Activated T-helper 2 cell treated with anti-CD3 and anti-CD28 coated beads, Interferon-gamma antibody, Interleukin-2, Interleukin-4, amounts not matched to agents 10 μg/mL and 5 μg/mL and 100 μg/mL, durations not matched to agents 14 hours and 24 hours and 36 hours (primary cell): ENCODE data around the gene STAT3. TPM values are rescaled to one million over a fixed set of nuclear protein-coding genes. Genes with fewer than 3 reads are reported as not detected.

Experiments used
- DNase-seq: peaks from one replicate; pipeline ENCODE4 v3.0.0; 2021; ENCODE audit warnings: low spot score
- H3K27ac Mint-ChIP-seq: one replicate; pipeline ENCODE4 v1.8.0; 2021; ENCODE audit warnings: mixed read lengths
- H3K27me3 Mint-ChIP-seq: one replicate; pipeline ENCODE4 v1.8.0; 2021; ENCODE audit warnings: low read depth, mixed read lengths
- H3K36me3 Mint-ChIP-seq: one replicate; pipeline ENCODE4 v1.8.0; 2021; ENCODE audit warnings: low read depth, mixed read lengths
- H3K4me1 Mint-ChIP-seq: one replicate; pipeline ENCODE4 v1.8.0; 2021; ENCODE audit warnings: low read depth, mixed read lengths
- H3K4me3 Mint-ChIP-seq: one replicate; pipeline ENCODE4 v1.8.0; 2021; ENCODE audit warnings: low read depth, mild to moderate bottlenecking, moderate library complexity, mixed read lengths
- H3K9me3 Mint-ChIP-seq: one replicate; pipeline ENCODE4 v1.8.0; 2021; ENCODE audit warnings: mixed read lengths
- intact Hi-C: fragments of 100-400 bp; cut with micrococcal nuclease; formaldehyde crosslinking; loops from one replicate; pipeline ENCODE4 v1.15.1; 2023
- total RNA-seq: library from RNA; stranded (reverse); gene quantifications from 2 replicates; pipeline ENCODE4 v1.2.3, GENCODE V29; 2022

The STAT3 gene
- total RNA-seq, 1 donor from 2014 or later: 250 TPM

DNA sequence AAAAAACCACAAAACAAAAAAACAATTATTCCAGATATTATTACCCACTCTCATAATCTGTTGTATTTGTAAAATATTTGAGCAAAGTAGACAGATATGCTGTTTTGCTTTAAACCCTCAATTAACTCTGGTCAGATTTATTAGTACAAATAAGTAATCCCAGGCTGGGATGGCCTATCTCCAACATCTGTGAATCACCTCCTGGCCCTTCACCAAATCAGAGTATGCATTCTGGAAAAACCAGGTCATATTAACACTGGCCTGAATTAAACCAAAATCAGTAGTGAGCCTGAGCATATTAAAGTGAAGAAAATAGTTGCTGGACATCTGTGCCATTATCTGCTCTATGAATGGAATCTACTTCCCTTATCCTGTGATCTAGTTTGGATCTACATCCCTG, 41.0 kb downstream of the STAT3 start:
- Mint-ChIP-seq H3K4me3 (no peak overlapping the region), H3K36me3 (peaks cover 68% of the 10 kb centered on the region), H3K9me3 (no peaks in the 10 kb centered on the region), H3K27ac (peak overlapping the region; percentile 34), H3K4me1 (peaks cover 46% of the 10 kb centered on the region), H3K27me3 (no peaks in the 10 kb centered on the region)
- intact Hi-C loops: no loop called here
- no peak for DNase-seq

DNA sequence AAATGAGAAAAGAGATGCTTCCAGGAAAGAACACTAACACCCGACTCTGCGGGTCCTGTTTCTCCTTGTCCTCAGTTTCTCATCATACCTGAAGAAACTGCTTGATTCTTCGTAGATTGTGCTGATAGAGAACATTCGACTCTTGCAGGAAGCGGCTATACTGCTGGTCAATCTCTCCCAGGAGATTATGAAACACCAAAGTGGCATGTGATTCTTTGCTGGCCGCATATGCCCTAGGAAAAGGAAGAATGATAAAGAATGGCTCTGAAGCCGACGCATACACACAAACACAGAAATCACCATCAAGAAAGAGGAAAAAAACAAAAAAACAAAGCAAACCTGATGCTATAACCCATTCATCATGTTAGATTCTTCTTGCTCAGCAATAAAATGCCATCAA, 41.8 kb downstream of the STAT3 start:
- Mint-ChIP-seq H3K4me1 (peaks cover 51% of the 10 kb centered on the region), H3K27ac (no peak overlapping the region), H3K9me3 (no peaks in the 10 kb centered on the region), H3K4me3 (no peak overlapping the region), H3K36me3 (peaks cover 73% of the 10 kb centered on the region), H3K27me3 (no peaks in the 10 kb centered on the region)
- DNase-seq: no peak
- intact Hi-C loops: no loop called here

DNA sequence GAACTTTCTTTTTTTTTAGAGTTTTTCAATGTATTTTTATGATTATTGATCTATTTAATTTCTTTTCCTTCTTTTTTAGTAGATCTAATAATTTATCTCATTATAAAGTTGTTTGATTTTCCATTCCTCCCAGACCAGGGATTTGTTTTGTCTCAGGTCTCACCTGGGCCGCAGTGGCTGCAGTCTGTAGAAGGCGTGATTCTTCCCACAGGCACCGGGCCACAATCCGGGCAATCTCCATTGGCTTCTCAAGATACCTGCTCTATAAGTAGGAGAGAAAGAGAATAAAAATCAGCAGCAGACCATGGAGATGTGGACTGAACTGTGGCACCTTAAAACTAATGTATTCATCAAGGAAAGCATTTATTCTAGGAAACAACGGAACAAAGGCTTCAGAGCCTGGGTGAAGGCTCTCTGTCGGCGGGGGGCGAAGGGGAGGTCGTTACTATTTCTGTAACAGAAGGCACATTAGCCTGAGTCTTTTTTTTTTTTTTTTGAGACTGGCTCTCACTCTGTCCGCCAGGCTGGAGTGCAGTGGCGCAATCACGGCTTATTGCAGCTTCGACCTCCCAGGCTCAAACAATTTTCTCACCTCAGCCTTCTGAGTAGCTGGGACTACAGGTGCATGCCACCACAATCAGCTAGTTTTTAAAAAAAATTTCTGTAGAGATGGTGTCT, 42.7 kb downstream of the STAT3 start:
- no peak for DNase-seq
- Mint-ChIP-seq H3K36me3 (peaks cover 83% of the 10 kb centered on the region), H3K9me3 (no peaks in the 10 kb centered on the region), H3K4me1 (peaks cover 59% of the 10 kb centered on the region), H3K27me3 (no peaks in the 10 kb centered on the region), H3K4me3 (no peak overlapping the region), H3K27ac (peak overlapping the region; percentile 13)
- intact Hi-C loops: no loop called here

DNA sequence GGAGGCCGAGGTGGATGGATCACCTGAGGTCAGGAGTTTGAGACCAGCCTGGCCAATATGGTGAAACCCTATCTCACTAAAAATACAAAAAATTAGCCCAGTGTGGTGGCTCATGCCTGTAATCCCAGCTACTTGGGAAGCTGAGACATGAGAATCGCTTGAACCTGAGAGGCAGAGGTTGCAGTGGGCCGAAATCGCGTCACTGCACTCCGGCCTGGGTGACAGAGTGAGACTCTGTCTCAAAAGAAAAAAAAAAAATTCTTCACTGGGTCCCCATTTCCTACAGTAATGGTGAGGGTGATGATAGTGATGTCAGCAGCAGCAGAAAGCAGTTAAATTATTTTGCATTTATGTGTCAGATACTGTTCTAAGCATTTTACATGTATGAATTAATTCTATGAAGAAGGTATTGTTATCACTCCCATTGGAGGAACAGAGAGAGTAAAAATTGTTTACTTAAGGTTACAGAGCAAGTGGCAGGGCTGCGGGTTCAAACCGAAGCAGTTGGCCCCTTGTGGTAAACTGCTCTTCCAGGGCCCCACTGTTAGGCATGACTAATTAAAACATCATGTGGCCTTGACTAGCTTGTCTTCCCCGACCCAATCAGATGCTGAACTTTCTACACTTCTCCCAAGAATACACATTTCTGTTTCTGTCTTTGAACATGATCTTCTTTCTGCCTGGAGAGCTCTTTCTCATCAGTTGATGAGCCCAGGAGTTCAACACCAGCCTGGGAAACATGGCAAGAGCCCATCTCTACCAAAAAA, 45.8 kb downstream of the STAT3 start:
- no peaks in the 10 kb centered on the region for H3K27me3 Mint-ChIP-seq
- intact Hi-C loops: loop anchor here (1.0 to 5.0 kb wide), 3 partner anchors 22 to 70 kb away; partner anchors contain the start of gene STAT3
- peak; percentile 46 for DNase-seq

DNA sequence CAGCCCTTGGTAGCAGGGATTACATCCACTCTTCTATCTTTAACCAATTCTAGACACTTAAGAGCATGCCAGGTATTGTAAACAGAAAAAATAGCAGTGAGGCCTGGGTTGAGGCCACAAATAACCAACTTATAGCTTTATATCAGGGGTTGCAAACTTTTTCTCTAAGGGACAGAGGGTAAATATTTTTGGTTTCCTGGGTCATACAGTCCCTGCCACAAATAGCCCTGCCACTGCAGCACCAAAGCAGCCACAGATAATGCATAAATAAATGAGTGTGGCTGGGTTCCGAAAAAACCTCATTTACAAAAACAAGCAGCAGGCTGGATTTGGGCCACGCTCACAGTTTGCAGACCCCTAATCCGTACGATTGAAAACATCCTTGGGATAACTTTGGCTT, 46.7 kb downstream of the STAT3 start:
- Mint-ChIP-seq H3K27me3 (no peaks in the 10 kb centered on the region), H3K36me3 (peaks cover 80% of the 10 kb centered on the region), H3K4me1 (peaks cover 58% of the 10 kb centered on the region), H3K9me3 (no peaks in the 10 kb centered on the region), H3K4me3 (peak overlapping the region; percentile 66), H3K27ac (peak overlapping the region; percentile 95)
- DNase-seq: no peak
- intact Hi-C loops: loop anchor here (5.0 kb wide), 1 partner anchor 69 kb away; no protein-coding TSS in a partner anchor

More for the DNA sequence above, 45.8 kb downstream of the STAT3 start:
- H3K36me3 Mint-ChIP-seq: peaks cover 85% of the 10 kb centered on the region
- H3K4me1 Mint-ChIP-seq: peaks cover 57% of the 10 kb centered on the region
- H3K27ac Mint-ChIP-seq: peak overlapping the region; percentile 95
- peak overlapping the region; percentile 43 for H3K4me3 Mint-ChIP-seq
- no peaks in the 10 kb centered on the region for H3K9me3 Mint-ChIP-seq

DNA sequence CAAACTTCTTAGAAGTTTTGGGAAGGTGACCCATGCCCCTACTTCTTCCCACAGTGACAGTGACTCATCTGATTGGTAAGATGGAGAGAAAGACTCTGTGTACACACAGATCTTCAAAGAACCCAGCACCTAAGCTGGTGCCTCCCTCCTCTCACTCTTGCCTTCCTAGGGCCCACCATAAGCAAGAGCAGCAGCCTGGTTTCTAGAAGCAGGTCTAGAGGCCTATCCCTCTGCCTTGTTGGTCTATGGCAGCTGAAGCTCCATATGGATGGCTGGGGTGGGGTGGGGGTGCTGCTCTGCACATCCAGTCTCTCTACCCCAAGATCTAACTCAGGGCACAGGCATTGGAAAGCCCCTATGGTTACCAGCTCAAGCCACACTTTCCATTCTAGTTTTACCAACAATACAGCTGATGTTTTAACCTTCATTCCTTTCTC, 47.5 kb downstream of the STAT3 start:
- no peaks in the 10 kb centered on the region for H3K27me3 Mint-ChIP-seq

DNA sequence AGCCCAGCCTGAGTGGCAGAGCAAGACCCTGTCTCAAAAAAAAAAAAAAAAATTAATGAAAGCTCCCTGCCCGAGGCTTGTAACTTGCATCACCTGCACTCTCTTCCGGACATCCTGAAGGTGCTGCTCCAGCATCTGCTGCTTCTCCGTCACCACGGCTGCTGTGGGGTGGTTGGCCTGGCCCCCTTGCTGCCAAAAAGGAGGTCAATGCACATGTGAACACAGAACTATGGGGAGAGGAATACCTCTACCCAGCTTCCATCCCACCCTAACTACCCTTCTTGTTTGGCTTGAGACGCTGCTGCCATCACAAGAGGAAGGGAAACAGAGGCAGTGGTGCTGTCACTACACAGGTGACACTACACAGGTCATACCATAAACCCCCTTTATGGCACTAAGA, 49.0 kb downstream of the STAT3 start:
- Mint-ChIP-seq H3K36me3 (peaks cover 77% of the 10 kb centered on the region), H3K4me3 (peak overlapping the region; percentile 22), H3K9me3 (no peaks in the 10 kb centered on the region), H3K27me3 (no peaks in the 10 kb centered on the region), H3K27ac (peak overlapping the region; percentile 87), H3K4me1 (peaks cover 66% of the 10 kb centered on the region)
- intact Hi-C loops: no loop called here
- no peak for DNase-seq

More for the DNA sequence above, 47.5 kb downstream of the STAT3 start:
- peaks cover 79% of the 10 kb centered on the region for H3K36me3 Mint-ChIP-seq
- DNase-seq: no peak
- peak overlapping the region; percentile 66 for H3K4me3 Mint-ChIP-seq
- intact Hi-C loops: loop anchor here (5.0 kb wide), 1 partner anchor 68 kb away; no protein-coding TSS in a partner anchor
- peak overlapping the region; percentile 95 for H3K27ac Mint-ChIP-seq
- H3K9me3 Mint-ChIP-seq: no peaks in the 10 kb centered on the region
- H3K4me1 Mint-ChIP-seq: peaks cover 57% of the 10 kb centered on the region

DNA sequence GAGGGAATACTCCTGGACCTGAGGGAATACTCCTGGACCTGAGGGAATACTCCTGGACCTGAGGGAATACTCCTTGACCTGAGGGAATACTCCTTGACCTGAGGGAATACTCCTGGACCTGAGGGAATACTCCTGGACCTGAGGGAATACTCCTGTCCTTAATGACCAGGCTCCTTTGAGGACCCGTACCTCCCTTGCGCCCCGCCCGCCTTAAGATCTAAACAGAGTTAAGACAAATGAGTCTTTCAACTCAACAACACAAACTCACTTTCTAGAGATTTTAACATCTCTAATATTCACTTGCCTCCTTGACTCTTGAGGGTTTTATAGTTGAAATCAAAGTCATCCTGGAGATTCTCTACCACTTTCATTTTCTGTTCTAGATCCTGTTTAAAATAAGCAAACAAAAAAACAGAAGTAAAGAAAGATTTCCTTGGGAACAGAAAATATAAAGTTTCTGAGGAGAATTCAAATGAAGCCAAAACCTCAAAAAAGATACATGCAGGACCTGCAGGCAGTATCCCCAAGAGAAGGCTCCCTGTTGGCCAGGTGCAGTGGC, 49.7 kb downstream of the STAT3 start:
- Mint-ChIP-seq H3K9me3 (no peaks in the 10 kb centered on the region), H3K4me1 (peaks cover 66% of the 10 kb centered on the region), H3K36me3 (peaks cover 76% of the 10 kb centered on the region), H3K27me3 (no peaks in the 10 kb centered on the region), H3K27ac (peak overlapping the region; percentile 91), H3K4me3 (peak overlapping the region; percentile 61)
- no peak for DNase-seq
- intact Hi-C loops: no loop called here

DNA sequence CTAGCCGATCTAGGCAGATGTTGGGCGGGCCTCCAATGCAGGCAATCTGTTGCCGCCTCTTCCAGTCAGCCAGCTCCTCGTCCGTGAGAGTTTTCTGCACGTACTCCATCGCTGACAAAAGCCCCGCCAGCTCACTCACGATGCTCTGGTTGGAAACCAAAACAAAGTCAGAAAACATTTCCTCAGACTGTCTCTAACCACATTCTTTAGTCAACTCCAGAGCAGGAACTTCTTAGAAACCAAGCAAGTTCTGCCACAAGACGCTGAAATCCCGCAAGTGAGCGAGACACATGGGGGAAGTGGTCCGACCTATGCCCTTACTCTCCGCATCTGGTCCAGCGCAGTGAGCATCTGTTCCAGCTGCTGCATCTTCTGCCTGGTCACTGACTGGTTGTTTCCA, 50.8 kb downstream of the STAT3 start:
- peak; percentile 77 for DNase-seq
- H3K27me3 Mint-ChIP-seq: no peaks in the 10 kb centered on the region
- H3K9me3 Mint-ChIP-seq: no peaks in the 10 kb centered on the region
- H3K36me3 Mint-ChIP-seq: peaks cover 78% of the 10 kb centered on the region
- peak overlapping the region; percentile 90 for H3K27ac Mint-ChIP-seq
- intact Hi-C loops: loop anchor here (1.0 to 2.0 kb wide), 3 partner anchors 15 to 51 kb away; partner anchors contain the start of gene STAT3
- peaks cover 60% of the 10 kb centered on the region for H3K4me1 Mint-ChIP-seq
- H3K4me3 Mint-ChIP-seq: peak overlapping the region; percentile 60

DNA sequence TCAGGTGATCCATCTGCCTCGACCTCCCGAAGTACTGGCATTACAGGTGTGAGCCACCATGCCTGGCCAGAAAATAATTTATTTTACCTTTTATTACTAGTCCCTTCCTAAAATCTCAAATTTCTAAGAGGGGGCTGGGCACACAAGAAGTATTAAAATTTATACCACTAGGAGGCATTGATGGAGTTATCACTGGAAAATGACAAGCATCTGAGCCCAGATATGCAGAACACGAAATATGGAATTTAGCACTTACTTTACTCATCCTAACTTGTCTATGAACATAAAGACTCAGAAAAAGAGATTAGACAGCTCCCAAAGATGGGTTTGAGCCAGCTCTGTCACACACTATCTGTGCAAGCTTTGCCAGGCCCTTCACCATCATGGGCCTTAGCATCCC, 53.6 kb downstream of the STAT3 start:
- no peaks in the 10 kb centered on the region for H3K9me3 Mint-ChIP-seq
- H3K27ac Mint-ChIP-seq: no peak overlapping the region
- H3K36me3 Mint-ChIP-seq: peaks cover 75% of the 10 kb centered on the region
- H3K27me3 Mint-ChIP-seq: no peaks in the 10 kb centered on the region
- H3K4me3 Mint-ChIP-seq: no peak overlapping the region
- no peak for DNase-seq
- intact Hi-C loops: no loop called here
- H3K4me1 Mint-ChIP-seq: peaks cover 41% of the 10 kb centered on the region

DNA sequence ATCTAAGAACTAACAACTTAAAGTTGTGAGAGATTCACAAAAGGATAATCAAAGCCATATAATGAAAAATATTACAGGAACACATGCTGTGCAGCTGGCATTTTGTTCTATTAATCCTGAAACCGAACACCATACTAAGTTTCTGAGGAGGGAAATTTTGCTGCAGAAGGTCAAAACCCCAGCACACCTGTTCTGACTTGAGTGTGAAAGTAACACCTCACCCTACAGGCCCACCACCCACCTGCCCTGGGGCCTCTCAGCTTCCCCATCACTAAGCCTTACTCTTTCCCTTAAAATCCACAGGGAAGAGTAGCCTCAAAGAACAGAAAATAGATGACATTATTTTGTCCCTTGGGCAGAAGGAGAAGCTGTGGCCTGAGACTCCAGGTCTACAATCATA, 55.2 kb downstream of the STAT3 start:
- H3K4me3 Mint-ChIP-seq: no peak overlapping the region
- H3K27me3 Mint-ChIP-seq: no peaks in the 10 kb centered on the region
- DNase-seq: no peak
- intact Hi-C loops: no loop called here
- H3K9me3 Mint-ChIP-seq: no peaks in the 10 kb centered on the region
- H3K36me3 Mint-ChIP-seq: peaks cover 76% of the 10 kb centered on the region
- H3K4me1 Mint-ChIP-seq: peaks cover 30% of the 10 kb centered on the region
- peak overlapping the region; percentile 65 for H3K27ac Mint-ChIP-seq

DNA sequence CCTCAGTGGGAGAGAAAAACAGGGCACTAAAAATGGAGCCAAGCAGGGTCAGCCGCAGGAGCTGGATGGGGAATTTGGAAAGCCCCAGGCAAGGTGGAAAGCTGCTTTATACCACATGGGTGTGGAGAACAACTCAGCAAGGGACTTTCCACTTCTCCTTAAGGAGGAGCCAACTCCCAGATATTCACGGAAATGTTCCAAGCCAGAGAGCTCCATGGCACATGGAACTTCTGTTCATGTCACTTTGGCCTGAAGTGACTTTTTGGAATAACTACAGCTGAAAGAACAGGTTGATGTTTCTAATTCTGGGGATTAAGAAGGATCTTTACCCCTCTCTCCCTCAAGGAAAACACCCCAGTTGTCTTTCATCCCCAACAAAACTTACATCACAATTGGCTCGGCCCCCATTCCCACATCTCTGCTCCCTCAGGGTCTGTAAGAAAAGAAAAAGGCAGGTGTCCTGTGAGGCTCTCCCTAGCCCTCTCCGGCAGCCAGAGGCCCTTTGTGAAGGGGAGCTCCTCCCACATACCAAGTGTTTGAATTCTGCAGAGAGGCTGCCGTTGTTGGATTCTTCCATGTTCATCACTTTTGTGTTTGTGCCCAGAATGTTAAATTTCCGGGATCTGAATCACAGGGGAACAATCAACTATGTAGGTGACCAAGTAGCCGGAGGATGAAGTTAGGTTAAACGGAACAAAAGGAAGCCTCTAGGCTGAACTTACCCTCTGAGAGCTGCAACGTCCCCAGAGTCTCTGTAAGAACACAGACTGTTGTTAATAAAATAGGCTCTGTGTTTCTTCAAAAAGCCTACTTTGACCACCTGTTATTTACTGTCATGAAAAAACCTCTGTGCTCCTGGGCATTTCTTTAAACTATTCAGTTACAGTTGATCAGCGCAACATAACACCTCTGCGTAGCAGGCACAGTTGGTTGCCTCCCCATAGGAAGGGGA, 58.9 kb downstream of the STAT3 start:
- Mint-ChIP-seq H3K36me3 (peaks cover 71% of the 10 kb centered on the region), H3K27ac (peak overlapping the region; percentile 12), H3K27me3 (no peaks in the 10 kb centered on the region), H3K4me1 (peaks cover 8% of the 10 kb centered on the region), H3K9me3 (no peaks in the 10 kb centered on the region), H3K4me3 (no peak overlapping the region)
- DNase-seq: no peak
- intact Hi-C loops: no loop called here
